Gastrocnemius medialis (tissue), 4 donors: ENCODE results near the gene TRIO. TPM values are rescaled to one million over a fixed set of nuclear protein-coding genes. Genes with fewer than 3 reads are reported as not detected.

Source experiments
- ATAC-seq, 2 donors: fragments of 150-250 bp; one replicate each; pipeline ENCODE4 v1.9.1; 2016
- DNase-seq, 2 donors: peaks; one replicate each; pipeline ENCODE4 v3.0.0-alpha.2; 2019
- H3K27ac ChIP-seq, 4 donors: fragments of 200-600 bp; sonication (generic); 1 replicate in 1 of 4; 2 replicates in 3 of 4; pipeline ENCODE4 v1.5.1; 2016 to 2018; ENCODE audit warnings: mild to moderate bottlenecking in 2 of 4, moderate library complexity in 1 of 4
- H3K27me3 ChIP-seq, 3 donors: fragments of 200-600 bp; sonication (generic) in 2 of 3; 1 replicate in 1 of 3; 2 replicates in 2 of 3; pipeline versions ENCODE4 v1.5.1 to v1.6.0; 2016 to 2019; ENCODE audit warnings: mild to moderate bottlenecking in 1 of 3, moderate library complexity in 1 of 3
- H3K36me3 ChIP-seq, 2 donors: fragments of 200-600 bp; sonication (generic) in 1 of 2; one replicate each; pipeline ENCODE4 v1.5.1; 2017 to 2018
- H3K4me1 ChIP-seq, 2 donors: fragments of 200-600 bp; sonication (generic) in 1 of 2; one replicate each; pipeline ENCODE4 v1.5.1; 2016 to 2017; ENCODE audit warnings: mild to moderate bottlenecking in 2 of 2
- H3K4me3 ChIP-seq, 4 donors: fragments of 200-600 bp; sonication (generic) in 3 of 4; 1 replicate in 1 of 4; 2 replicates in 3 of 4; pipeline ENCODE4 v1.5.1; 2016 to 2019; ENCODE audit warnings: mild to moderate bottlenecking in 2 of 4
- H3K9me3 ChIP-seq, 3 donors: fragments of 200-600 bp; sonication (generic) in 2 of 3; 1 replicate in 1 of 3; 2 replicates in 2 of 3; pipeline ENCODE4 v1.5.1; 2016 to 2019
- POLR2A ChIP-seq, 2 donors: fragments of 450-650 bp; IDR thresholded peaks; one replicate each; pipeline ENCODE4 v1.6.1; 2017; ENCODE audit warnings: antibody characterized with exemption in 2 of 2, mild to moderate bottlenecking in 2 of 2, moderate library complexity in 2 of 2
- in situ Hi-C, 4 donors: fragments of 200-750 bp; cut with MboI; loops; one replicate each; pipeline versions ENCODE4 v1.15.0 to v1.8.0; 2017; ENCODE audit warnings: low sequenced_read_pairs in 4 of 4
- intact Hi-C: fragments of 100-400 bp; cut with DNase I; formaldehyde crosslinking; loops from one replicate; pipeline ENCODE4 v1.15.1; 2023; ENCODE audit warnings: low total_unique reads
- total RNA-seq, 4 donors: library from RNA; depleted of rRNA; stranded (reverse); fragments of >200 nt; gene quantifications; one replicate each; pipeline versions ENCODE4 v1.1.0 to v1.2.3, GENCODE V29; 2016
- TF ChIP-seq, protein P1 (sequence below), 5 experiments: fragments of 450-650 bp in 3 of 5; fragments of 200-600 bp in 2 of 5; sonication (generic) in 2 of 5; IDR thresholded peaks in 4 of 5; conservative IDR thresholded peaks in 1 of 5; 1 replicate in 4 of 5; 2 replicates in 1 of 5; pipeline ENCODE4 v1.5.1; 2016 to 2019; ENCODE audit warnings: antibody characterized with exemption in 5 of 5, mild to moderate bottlenecking in 3 of 5, moderate library complexity in 3 of 5

The TRIO gene
- total RNA-seq, 4 donors from 2014 or later: 31.5 to 57.5 (median 50.4) TPM

DNA sequence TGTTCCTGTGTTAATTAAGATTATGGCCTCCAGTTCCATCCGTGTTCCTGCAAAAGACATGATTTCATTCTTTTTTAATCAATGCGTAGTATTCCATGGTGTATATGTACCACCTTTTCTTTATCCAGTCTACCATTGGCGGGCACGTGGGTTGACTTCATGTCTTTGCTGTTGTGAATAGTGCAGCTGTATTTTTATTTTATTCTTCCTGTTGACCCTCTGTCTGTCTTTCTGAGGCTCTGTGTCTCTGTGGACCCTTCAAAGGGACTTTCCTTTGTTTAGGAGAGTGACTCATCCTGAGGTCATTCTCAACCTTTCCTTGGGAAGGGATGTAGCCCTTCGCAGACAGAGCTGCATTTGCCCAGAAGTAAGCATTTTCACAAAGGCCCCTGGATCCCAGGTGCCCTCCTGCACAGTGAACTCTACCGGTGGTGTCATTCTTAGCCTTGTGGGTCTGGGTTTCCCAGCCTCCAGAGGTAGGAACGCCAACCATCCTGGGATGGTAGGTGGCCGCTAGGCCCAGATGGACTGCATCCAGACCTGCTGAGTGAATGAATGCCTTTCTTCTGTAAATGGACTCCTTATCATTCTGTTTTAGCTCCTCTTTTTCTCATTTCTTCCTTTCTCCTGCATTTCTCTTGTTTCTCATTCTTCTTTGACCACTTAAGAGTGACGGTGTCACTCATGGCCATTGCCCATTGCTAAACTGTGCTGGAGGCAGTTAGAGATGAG lies 22.4 kb downstream of the TRIO start:
- no peak for ATAC-seq
- in situ Hi-C loops: no loop called here
- no peak overlapping the region for H3K27ac ChIP-seq

DNA sequence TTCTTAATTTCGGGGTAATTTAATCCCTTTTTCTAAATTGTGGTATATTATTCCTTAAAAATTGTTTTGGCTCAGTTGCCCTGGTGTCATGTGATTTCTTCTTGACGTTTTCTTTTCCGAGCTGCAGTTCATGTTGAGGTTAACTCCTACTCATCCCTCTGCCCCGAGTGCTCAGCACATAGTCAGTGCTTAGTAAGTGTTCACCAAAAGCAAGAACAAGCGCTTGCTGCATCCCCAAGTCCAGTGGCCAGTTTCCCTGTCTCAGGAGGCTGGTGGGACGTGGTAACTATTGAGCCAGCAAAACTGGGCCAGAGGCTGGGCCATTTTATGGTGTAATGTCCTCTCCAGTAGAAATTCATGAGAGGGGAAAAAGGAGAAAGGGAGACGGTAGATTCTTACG lies 23.3 kb downstream of the TRIO start:
- no peaks in the 10 kb centered on the region for H3K9me3 ChIP-seq
- no peak for ATAC-seq

More for the DNA sequence above, 22.4 kb downstream of the TRIO start:
- Histone ChIP-seq H3K27me3 (no peaks in the 10 kb centered on the region), H3K36me3 (no peaks in the 10 kb centered on the region), H3K9me3 (no peaks in the 10 kb centered on the region), H3K4me3 (no peak overlapping the region), H3K4me1 (peaks cover 51 to 56% of the 10 kb centered on the region in 2 donors)
- TF ChIP-seq, protein P1, sequence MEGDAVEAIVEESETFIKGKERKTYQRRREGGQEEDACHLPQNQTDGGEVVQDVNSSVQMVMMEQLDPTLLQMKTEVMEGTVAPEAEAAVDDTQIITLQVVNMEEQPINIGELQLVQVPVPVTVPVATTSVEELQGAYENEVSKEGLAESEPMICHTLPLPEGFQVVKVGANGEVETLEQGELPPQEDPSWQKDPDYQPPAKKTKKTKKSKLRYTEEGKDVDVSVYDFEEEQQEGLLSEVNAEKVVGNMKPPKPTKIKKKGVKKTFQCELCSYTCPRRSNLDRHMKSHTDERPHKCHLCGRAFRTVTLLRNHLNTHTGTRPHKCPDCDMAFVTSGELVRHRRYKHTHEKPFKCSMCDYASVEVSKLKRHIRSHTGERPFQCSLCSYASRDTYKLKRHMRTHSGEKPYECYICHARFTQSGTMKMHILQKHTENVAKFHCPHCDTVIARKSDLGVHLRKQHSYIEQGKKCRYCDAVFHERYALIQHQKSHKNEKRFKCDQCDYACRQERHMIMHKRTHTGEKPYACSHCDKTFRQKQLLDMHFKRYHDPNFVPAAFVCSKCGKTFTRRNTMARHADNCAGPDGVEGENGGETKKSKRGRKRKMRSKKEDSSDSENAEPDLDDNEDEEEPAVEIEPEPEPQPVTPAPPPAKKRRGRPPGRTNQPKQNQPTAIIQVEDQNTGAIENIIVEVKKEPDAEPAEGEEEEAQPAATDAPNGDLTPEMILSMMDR (IDR thresholded peaks at IDR 0.05 in 4 of 5, conservative IDR thresholded peaks at IDR 0.05 in 1 of 5): no peak
- no peak for TF ChIP-seq POLR2A (IDR thresholded peaks at IDR 0.05)
- intact Hi-C loops: no loop called here
- DNase-seq: no peak

DNA sequence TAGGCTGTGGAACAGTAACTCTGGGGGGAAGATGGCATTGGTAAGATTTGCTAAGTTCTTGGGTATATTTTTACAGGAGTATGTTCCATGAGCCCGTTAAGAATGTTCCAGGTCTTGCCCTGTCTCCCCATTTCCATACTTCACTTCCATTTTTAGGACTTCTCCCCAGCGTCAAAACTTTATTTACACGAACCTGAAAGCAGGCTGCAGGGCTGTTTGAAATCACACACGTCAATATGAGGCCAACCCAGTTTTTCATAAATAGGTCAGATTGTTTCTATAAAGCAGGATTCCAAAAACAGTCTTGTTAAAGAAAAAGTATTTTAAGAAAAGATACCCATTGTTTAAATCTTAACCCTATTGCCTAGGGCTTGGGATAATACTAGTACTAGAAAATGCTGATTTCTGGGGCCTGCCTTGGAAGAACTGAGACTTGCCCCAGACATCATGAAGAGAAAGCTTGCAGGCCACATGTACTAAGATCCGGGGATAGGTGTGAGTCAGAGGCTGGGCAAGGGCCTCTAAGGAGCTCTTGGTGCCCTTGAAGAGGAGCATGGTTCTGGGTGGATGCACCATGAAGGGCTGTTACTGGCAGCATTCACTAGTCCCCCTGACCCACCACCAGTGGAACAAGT lies 24.2 kb downstream of the TRIO start:
- ATAC-seq: peak; percentile 74 to 81
- peaks cover 50% of the 10 kb centered on the region in 2 donors for H3K4me1 ChIP-seq
- in situ Hi-C loops: no loop called here

More for the DNA sequence above, 23.3 kb downstream of the TRIO start:
- intact Hi-C loops (no loop called here), in situ Hi-C loops (no loop called here)
- TF ChIP-seq, protein P1 (IDR thresholded peaks at IDR 0.05 in 4 of 5, conservative IDR thresholded peaks at IDR 0.05 in 1 of 5): no peak
- TF ChIP-seq POLR2A (IDR thresholded peaks at IDR 0.05): no peak
- Histone ChIP-seq H3K27ac (no peak overlapping the region), H3K27me3 (no peaks in the 10 kb centered on the region), H3K4me3 (no peak overlapping the region), H3K36me3 (no peaks in the 10 kb centered on the region), H3K4me1 (peaks cover 50% of the 10 kb centered on the region in 2 donors)
- no peak for DNase-seq

DNA sequence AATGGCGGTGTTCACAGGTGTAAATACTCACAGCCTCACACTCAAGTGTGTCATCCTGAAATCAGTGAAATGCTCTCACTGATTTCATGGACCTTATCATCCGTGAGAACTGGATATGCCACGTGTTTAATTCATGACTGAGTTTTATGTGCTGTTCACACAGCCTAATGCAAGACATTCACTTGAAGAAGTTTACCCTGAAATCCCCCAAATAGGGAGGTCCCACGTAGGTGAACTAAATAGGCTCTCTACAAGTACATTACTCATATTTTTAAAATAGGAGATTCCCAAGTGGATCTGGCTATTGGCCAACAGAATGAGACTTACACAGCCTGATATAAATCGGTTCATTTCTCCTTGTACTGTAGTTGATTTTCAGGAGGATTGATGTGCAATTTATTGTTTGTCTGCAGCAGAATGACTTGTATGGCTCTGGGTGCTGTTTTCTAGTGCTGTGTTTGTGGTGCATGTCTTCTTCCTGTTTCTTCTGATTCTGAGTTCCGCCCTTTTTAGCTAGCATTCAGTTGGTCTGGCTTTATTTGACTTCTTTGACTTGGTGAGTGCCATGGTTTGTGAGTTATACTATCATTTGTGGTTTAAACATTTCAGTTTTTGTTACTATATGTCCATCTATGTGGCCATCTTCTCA lies 25.1 kb downstream of the TRIO start:
- H3K4me3 ChIP-seq: no peak overlapping the region
- no peaks in the 10 kb centered on the region for H3K27me3 ChIP-seq
- H3K27ac ChIP-seq: peak overlapping the region in 3 of 4 donors; percentile 1 to 19 (median 5)
- in situ Hi-C loops (no loop called here), intact Hi-C loops (no loop called here)
- H3K36me3 ChIP-seq: no peaks in the 10 kb centered on the region
- DNase-seq (no peak), ATAC-seq (no peak)
- no peaks in the 10 kb centered on the region for H3K9me3 ChIP-seq
- H3K4me1 ChIP-seq: peaks cover 48 to 49% of the 10 kb centered on the region in 2 donors
- no peak for TF ChIP-seq POLR2A (IDR thresholded peaks at IDR 0.05)
- TF ChIP-seq, protein P1 (IDR thresholded peaks at IDR 0.05 in 4 of 5, conservative IDR thresholded peaks at IDR 0.05 in 1 of 5): no peak

More for the DNA sequence above, 24.2 kb downstream of the TRIO start:
- Histone ChIP-seq H3K4me3 (no peak overlapping the region), H3K27me3 (no peaks in the 10 kb centered on the region), H3K36me3 (no peaks in the 10 kb centered on the region), H3K27ac (peak overlapping the region in 2 of 4 donors; percentile 5 to 19), H3K9me3 (no peaks in the 10 kb centered on the region)
- TF ChIP-seq, protein P1 (IDR thresholded peaks at IDR 0.05 in 4 of 5, conservative IDR thresholded peaks at IDR 0.05 in 1 of 5): no peak
- no peak for TF ChIP-seq POLR2A (IDR thresholded peaks at IDR 0.05)
- DNase-seq: peak in 1 of 2 donors; percentile 45
- intact Hi-C loops: no loop called here
